Neuronal stem cell (in vitro differentiated cells): ENCODE measurements around the gene CEP55.

Experiments used
- DNase-seq: peaks from one replicate; pipeline ENCODE4 v3.0.0-alpha.2; 2013; ENCODE audit warnings: low spot score
- H2AFZ ChIP-seq: one replicate; pipeline ENCODE4 v1.6.1; 2013; ENCODE audit warnings: mild to moderate bottlenecking, low read length, inconsistent platforms
- H2AK5ac ChIP-seq: 2 replicates; pipeline ENCODE4 v1.6.1; 2013; ENCODE audit warnings: low read depth, mild to moderate bottlenecking, inconsistent platforms, low read length, moderate library complexity, mixed read lengths
- H2BK120ac ChIP-seq: 2 replicates; pipeline ENCODE4 v1.6.1; 2013; ENCODE audit warnings: low read depth, mild to moderate bottlenecking, inconsistent platforms, low read length, moderate library complexity, mixed read lengths
- H2BK12ac ChIP-seq: one replicate; pipeline ENCODE4 v1.6.1; 2013; ENCODE audit warnings: low read length, inconsistent platforms
- H2BK15ac ChIP-seq: 2 replicates; pipeline ENCODE4 v1.6.1; 2013; ENCODE audit warnings: mild to moderate bottlenecking, low read length, inconsistent platforms, mixed read lengths
- H2BK5ac ChIP-seq: one replicate; pipeline ENCODE4 v1.6.1; 2013; ENCODE audit warnings: inconsistent platforms, mild to moderate bottlenecking, low read length, moderate library complexity
- H3K14ac ChIP-seq: one replicate; pipeline ENCODE4 v1.6.1; 2013; ENCODE audit warnings: low read length, inconsistent platforms
- H3K18ac ChIP-seq: 2 replicates; pipeline ENCODE4 v1.6.1; 2013; ENCODE audit warnings: low read length, inconsistent platforms
- H3K23ac ChIP-seq: 2 replicates; pipeline ENCODE4 v1.6.1; 2013; ENCODE audit warnings: low read depth, mild to moderate bottlenecking, mixed read lengths, low read length, inconsistent platforms; ENCODE audit not compliant: poor library complexity
- H3K27ac ChIP-seq: replicated peaks from 3 replicates; pipeline ENCODE4 v1.5.1; 2013; ENCODE audit warnings: low read length, inconsistent platforms
- H3K27me3 ChIP-seq, 3 experiments: 2 replicates each; pipeline ENCODE4 v1.6.1; 2013; ENCODE audit warnings: low read length in 3 of 3, mild to moderate bottlenecking in 2 of 3, inconsistent platforms in 1 of 3, low read depth in 1 of 3, mixed read lengths in 1 of 3, moderate library complexity in 1 of 3; ENCODE audit not compliant: control insufficient read depth in 3 of 3, insufficient read depth in 3 of 3
- H3K36me3 ChIP-seq, 2 donors: replicated peaks in 1 of 2; 2 replicates each; pipeline ENCODE4 v1.6.1; 2013; ENCODE audit warnings: low read length in 2 of 2; ENCODE audit not compliant: control insufficient read depth in 2 of 2, insufficient read depth in 2 of 2
- H3K4ac ChIP-seq: 2 replicates; pipeline ENCODE4 v1.6.1; 2013; ENCODE audit warnings: inconsistent platforms, mild to moderate bottlenecking, low read length, moderate library complexity
- H3K4me1 ChIP-seq, 2 donors: 1 replicate in 1 of 2; 2 replicates in 1 of 2; pipeline ENCODE4 v1.6.1; 2013; ENCODE audit warnings: low read length in 2 of 2, low read depth in 1 of 2; ENCODE audit not compliant: control insufficient read depth in 2 of 2, insufficient read depth in 1 of 2
- H3K4me2 ChIP-seq: one replicate; pipeline ENCODE4 v1.6.1; 2013; ENCODE audit warnings: mild to moderate bottlenecking, low read length, inconsistent platforms; ENCODE audit not compliant: insufficient read depth, poor library complexity, severe bottlenecking
- H3K4me3 ChIP-seq, 2 donors: 2 replicates each; pipeline ENCODE4 v1.5.1; 2013; ENCODE audit warnings: low read length in 2 of 2, mild to moderate bottlenecking in 2 of 2, inconsistent platforms in 1 of 2, moderate library complexity in 1 of 2
- H3K79me1 ChIP-seq: one replicate; pipeline ENCODE4 v1.6.1; 2013; ENCODE audit warnings: low read depth, mild to moderate bottlenecking, inconsistent platforms, low read length, moderate library complexity
- H3K9ac ChIP-seq: one replicate; pipeline ENCODE4 v1.6.1; 2013; ENCODE audit warnings: mild to moderate bottlenecking, low read depth, low read length, inconsistent platforms; ENCODE audit not compliant: poor library complexity
- H3K9me3 ChIP-seq, 2 donors: replicated peaks in 1 of 2; 2 replicates each; pipeline versions ENCODE3 to v1.6.1; 2013; ENCODE audit warnings: low read length in 2 of 2, mild to moderate bottlenecking in 2 of 2, inconsistent platforms in 1 of 2, low read depth in 1 of 2, mixed read lengths in 1 of 2, moderate library complexity in 1 of 2; ENCODE audit not compliant: control insufficient read depth in 2 of 2, insufficient read depth in 1 of 2
- H4K8ac ChIP-seq: one replicate; pipeline ENCODE4 v1.6.1; 2013; ENCODE audit warnings: low read depth, mild to moderate bottlenecking, inconsistent platforms, low read length, moderate library complexity
- H4K91ac ChIP-seq: one replicate; pipeline ENCODE4 v1.6.1; 2013; ENCODE audit warnings: low read length, low read depth, mild to moderate bottlenecking, inconsistent platforms; ENCODE audit not compliant: poor library complexity
- WGBS, 2 donors: extraction: QIAGEN DNeasy Blood & Tissue Kit; methylation state at CpG; one replicate each; pipeline ENCODE4 v1.1.7; 2013; ENCODE audit warnings: missing lambda C conversion rate in 2 of 2, mixed read lengths in 1 of 2; ENCODE audit not compliant: insufficient read length in 2 of 2, insufficient replicate concordance in 1 of 2; ENCODE audit errors: extremely low coverage in 2 of 2; 5-methylcytosine and 5-hydroxymethylcytosine counted together

CEP55 gene

DNA sequence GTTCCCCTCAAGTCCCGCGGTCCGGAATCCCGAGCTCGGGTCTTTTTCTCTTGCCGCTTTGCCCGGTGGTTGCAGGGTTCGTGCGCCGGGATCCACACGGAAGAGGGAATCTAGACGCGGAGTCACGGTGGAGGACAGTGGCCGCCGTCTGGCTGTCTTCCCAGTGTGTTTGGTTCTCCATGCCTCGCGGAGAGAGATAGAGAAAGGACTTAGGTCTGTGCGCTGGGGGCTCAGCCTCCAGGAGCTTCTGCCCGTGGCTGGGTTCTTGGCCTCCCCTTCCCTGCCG lies 71.6 kb downstream of the CEP55 start:
- Histone ChIP-seq H3K36me3 (no peaks in the 10 kb centered on the region), H3K4me1 (peaks cover 3% of the 10 kb centered on the region in 2 donors), H3K4me3 (no peak overlapping the region), H4K8ac (no peak overlapping the region), H3K79me1 (no peaks in the 10 kb centered on the region), H3K18ac (no peak overlapping the region), H2AFZ (no peak overlapping the region), H3K14ac (no peak overlapping the region), H2BK120ac (no peak overlapping the region), H3K9me3 (no peaks in the 10 kb centered on the region), H2BK5ac (no peak overlapping the region), H3K4ac (no peak overlapping the region), H4K91ac (no peak overlapping the region), H2AK5ac (no peak overlapping the region), H2BK12ac (no peak overlapping the region), H3K27me3 (peaks cover 17 to 94% (median 42%) of the 10 kb centered on the region in 3 experiments), H3K23ac (no peak overlapping the region), H3K4me2 (no peak overlapping the region), H3K9ac (no peak overlapping the region), H3K27ac (no peak overlapping the region), H2BK15ac (no peak overlapping the region)
- WGBS, 2 donors: no CpG with 5 or more reads among the region's 21 CpGs
- no peak for DNase-seq

DNA sequence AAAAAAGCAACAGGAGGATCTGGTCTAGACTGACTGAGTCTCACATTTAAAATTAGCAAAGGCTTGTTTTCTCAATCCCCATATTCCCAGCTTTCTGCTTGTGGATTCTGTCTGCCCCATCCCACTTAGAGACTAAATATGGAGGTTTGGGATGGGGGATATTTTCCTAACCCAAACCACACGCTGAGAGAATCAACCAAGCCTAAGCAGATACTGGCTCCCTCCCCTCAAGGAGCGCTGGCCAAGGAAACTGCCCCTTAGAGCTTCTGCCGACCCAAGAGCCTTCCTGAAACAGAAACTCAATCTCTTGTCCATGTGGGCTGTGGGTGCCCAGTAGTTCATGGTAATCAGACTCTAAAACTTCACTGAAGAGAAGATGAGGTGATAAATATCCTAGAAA lies 74.0 kb downstream of the CEP55 start:
- Histone ChIP-seq H4K91ac (no peak overlapping the region), H2BK5ac (no peak overlapping the region), H2BK15ac (no peak overlapping the region), H3K4me3 (no peak overlapping the region), H3K4me1 (peaks cover 3% of the 10 kb centered on the region in 2 donors), H2BK120ac (no peak overlapping the region), H3K9ac (no peak overlapping the region), H3K4ac (no peak overlapping the region), H4K8ac (no peak overlapping the region), H3K27ac (no peak overlapping the region), H3K9me3 (no peaks in the 10 kb centered on the region), H3K14ac (no peak overlapping the region), H2BK12ac (no peak overlapping the region), H3K23ac (no peak overlapping the region), H3K79me1 (no peaks in the 10 kb centered on the region), H2AFZ (no peak overlapping the region), H3K36me3 (no peaks in the 10 kb centered on the region), H3K18ac (no peak overlapping the region), H3K27me3 (peaks cover 17 to 93% (median 39%) of the 10 kb centered on the region in 3 experiments), H3K4me2 (no peak overlapping the region), H2AK5ac (no peak overlapping the region)
- no CpG with 5 or more reads among the region's 3 CpGs for WGBS, 2 donors
- DNase-seq: no peak

DNA sequence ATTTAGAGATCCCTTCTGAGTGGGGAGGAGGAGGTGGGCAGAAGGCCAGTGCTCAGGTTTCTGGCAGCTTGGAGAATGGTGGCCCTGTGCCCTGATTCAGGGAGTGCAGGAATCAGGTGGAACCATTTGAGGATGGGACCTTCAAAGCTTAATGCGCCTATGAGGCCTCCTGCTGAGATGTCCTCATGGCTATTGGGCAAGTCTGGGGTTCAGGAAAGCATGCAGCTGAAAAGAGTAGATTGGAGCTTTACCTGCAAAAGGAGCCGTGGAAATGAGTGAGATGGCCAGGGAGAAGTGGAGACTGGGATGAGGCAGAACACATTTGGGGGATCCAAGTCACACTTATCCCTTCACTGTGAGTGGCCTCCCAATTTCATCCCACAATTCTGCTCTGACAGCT lies 76.2 kb downstream of the CEP55 start:
- Histone ChIP-seq H2BK12ac (no peak overlapping the region), H3K4ac (no peak overlapping the region), H2AK5ac (no peak overlapping the region), H3K9me3 (no peaks in the 10 kb centered on the region), H4K91ac (no peak overlapping the region), H3K18ac (no peak overlapping the region), H3K27me3 (peaks cover 9 to 88% (median 20%) of the 10 kb centered on the region in 3 experiments), H2AFZ (no peak overlapping the region), H3K14ac (no peak overlapping the region), H2BK15ac (no peak overlapping the region), H3K9ac (no peak overlapping the region), H3K23ac (no peak overlapping the region), H2BK5ac (no peak overlapping the region), H4K8ac (no peak overlapping the region), H3K27ac (no peak overlapping the region), H3K79me1 (no peaks in the 10 kb centered on the region), H3K4me2 (no peak overlapping the region), H3K4me1 (peaks cover 0 to 3% of the 10 kb centered on the region in 2 donors), H3K36me3 (no peaks in the 10 kb centered on the region), H3K4me3 (no peak overlapping the region), H2BK120ac (no peak overlapping the region)
- no peak for DNase-seq
- no CpG with 5 or more reads among the region's 2 CpGs for whole genome bisulfite sequencing, 2 donors

GRCh38 chr10:93573051-93573909 lies 76.9 kb downstream of the CEP55 start:
- H3K9me3 ChIP-seq: no peaks in the 10 kb centered on the region
- no peak overlapping the region for H4K91ac ChIP-seq
- no CpG with 5 or more reads among the region's 10 CpGs for WGBS, 2 donors
- H3K23ac ChIP-seq: no peak overlapping the region
- no peak overlapping the region for H2BK15ac ChIP-seq
- no peak overlapping the region for H3K9ac ChIP-seq
- H2BK12ac ChIP-seq: no peak overlapping the region
- no peak overlapping the region for H2AFZ ChIP-seq
- no peak overlapping the region for H2AK5ac ChIP-seq
- H3K27me3 ChIP-seq: peaks cover 3 to 82% (median 14%) of the 10 kb centered on the region in 3 experiments
- no peak overlapping the region for H2BK5ac ChIP-seq
- H2BK120ac ChIP-seq: no peak overlapping the region
- H3K36me3 ChIP-seq: no peaks in the 10 kb centered on the region
- no peak overlapping the region for H3K4ac ChIP-seq
- no peak overlapping the region for H3K4me3 ChIP-seq
- H4K8ac ChIP-seq: no peak overlapping the region
- H3K4me1 ChIP-seq: peaks cover 0 to under 1% of the 10 kb centered on the region in 2 donors
- H3K27ac ChIP-seq: no peak overlapping the region
- no peak overlapping the region for H3K4me2 ChIP-seq
- no peak overlapping the region for H3K18ac ChIP-seq
- H3K79me1 ChIP-seq: no peaks in the 10 kb centered on the region
- no peak for DNase-seq
- no peak overlapping the region for H3K14ac ChIP-seq
